NCI-H774 (cell line): ENCODE data around the gene ACTR3C.
A peak's percentile ranks its signal among the peaks of the same experiment; 100 is the strongest.

ENCODE experiments used
- DNase-seq: peaks from one replicate; lab custom pipeline; 2025; lab: John Stamatoyannopoulos, UW

ACTR3C gene

GRCh38 chr7:150358988-150359621 lies 35.8 kb upstream of the ACTR3C start:
- DNase-seq: no peak

GRCh38 chr7:150358433-150358832 lies 35.1 kb upstream of the ACTR3C start:
- DNase-seq: no peak

- DNase-seq: no peak
Measured at GRCh38 chr7:150357771-150358427, 34.6 kb upstream of the ACTR3C start.

GRCh38 chr7:150357270-150357669 lies 33.9 kb upstream of the ACTR3C start:
- DNase-seq: no peak

DNA sequence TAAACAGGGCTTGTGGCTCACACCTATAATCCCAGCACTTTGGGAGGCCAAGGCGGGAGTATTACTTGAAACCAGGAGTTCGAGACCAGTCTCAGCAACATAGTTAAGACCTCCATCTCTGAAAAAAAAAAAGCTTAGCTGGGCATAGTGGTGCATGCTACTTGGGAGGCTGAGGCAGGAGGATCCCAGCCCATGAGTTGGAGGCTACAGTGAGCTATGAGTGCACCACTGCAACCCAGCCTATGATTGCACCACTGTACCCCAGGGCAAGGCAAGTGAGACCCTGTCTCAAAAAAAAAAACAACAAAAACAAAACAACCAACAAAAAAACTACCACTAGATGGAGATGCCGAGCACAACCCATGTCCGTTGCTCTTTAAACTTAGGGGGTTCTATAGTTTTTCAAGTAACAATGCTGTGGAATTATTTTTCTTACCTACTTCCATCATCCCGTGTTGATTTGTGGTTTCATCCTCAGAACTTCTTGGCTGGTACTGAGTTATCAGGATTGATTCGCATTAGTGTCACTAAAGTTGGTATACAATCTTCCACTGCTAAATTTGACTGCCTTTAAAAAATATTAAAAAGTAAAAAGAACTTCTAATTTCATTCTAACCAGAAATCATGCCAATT lies 33.0 kb upstream of the ACTR3C start:
- DNase-seq: peak; percentile 4

DNA sequence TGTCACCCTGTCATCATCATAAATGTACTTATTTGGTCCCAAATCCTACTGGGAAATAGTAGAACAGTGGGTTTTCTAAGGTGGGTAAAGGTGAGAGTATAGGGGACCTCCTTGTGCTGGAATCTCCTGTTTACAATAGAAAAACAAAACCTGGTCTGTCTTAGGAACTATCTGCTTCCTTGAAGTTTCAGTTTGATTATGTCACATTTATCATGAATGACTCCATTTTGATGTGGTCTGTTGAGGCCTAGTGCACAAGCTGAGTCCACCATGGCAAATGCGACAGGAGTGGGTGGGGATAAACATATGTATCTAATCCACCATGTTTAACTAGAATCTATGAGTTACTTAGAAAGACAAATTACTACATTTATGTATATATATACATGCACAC lies 32.3 kb upstream of the ACTR3C start:
- no peak for DNase-seq

GRCh38 chr7:150351587-150352194 lies 28.3 kb upstream of the ACTR3C start:
- DNase-seq: no peak

DNA sequence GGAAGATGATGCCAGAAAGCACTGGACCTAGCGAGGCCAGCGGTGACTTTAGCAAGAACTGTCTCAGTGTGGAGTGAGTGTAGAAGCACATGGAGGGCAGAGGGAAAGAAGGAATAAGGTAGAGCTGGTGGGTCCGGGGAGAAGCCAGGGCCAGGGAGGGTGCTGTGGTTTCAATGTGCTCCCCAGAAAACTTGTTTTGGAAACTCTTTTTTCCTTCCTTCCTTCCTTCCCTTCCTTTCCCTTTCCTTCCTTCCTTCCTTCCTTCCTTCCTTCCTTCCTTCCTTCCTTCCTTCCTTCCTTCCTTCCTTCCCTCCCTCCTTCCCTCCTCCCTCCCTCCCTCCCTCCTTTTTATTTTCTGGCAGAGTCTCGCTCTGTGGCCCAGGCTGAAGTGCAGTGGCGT lies 23.6 kb upstream of the ACTR3C start:
- no peak for DNase-seq

DNA sequence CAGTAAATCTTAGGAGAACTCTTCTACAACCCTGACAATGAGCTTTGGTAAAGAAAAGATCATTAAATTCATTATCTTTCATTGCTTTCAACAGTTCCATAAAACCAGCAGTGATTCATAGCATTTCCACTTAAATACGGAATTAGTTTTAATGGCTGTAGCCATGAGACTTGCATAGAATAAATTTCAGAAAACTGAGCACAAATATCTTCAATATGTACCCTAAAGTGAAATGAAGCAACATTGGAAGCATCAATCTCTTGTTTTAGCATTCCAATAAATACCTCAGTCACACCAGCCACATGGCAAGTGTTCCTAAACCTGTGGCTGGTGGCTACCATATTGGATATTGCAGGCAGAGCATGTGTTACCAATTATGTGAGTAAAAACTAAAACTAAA lies 21.7 kb upstream of the ACTR3C start:
- DNase-seq: no peak

GRCh38 chr7:150344299-150344698 lies 21.0 kb upstream of the ACTR3C start:
- DNase-seq: no peak

- no peak for DNase-seq
Measured at GRCh38 chr7:150343225-150343624, 19.9 kb upstream of the ACTR3C start.

DNA sequence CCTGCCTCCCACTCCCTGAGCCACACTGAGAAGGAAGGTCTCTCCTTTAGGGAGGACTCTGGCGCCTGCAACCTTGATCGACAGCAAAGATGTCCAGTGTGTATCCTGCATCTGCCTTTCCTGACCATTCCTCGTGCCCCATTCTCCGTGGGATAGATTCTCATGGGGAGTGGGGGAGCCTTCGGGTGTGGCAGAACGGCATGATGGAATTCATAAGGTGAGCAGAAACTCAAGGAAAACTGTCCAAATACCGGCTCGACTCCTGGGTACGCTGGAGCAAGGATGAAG lies 18.7 kb upstream of the ACTR3C start:
- DNase-seq: no peak

DNA sequence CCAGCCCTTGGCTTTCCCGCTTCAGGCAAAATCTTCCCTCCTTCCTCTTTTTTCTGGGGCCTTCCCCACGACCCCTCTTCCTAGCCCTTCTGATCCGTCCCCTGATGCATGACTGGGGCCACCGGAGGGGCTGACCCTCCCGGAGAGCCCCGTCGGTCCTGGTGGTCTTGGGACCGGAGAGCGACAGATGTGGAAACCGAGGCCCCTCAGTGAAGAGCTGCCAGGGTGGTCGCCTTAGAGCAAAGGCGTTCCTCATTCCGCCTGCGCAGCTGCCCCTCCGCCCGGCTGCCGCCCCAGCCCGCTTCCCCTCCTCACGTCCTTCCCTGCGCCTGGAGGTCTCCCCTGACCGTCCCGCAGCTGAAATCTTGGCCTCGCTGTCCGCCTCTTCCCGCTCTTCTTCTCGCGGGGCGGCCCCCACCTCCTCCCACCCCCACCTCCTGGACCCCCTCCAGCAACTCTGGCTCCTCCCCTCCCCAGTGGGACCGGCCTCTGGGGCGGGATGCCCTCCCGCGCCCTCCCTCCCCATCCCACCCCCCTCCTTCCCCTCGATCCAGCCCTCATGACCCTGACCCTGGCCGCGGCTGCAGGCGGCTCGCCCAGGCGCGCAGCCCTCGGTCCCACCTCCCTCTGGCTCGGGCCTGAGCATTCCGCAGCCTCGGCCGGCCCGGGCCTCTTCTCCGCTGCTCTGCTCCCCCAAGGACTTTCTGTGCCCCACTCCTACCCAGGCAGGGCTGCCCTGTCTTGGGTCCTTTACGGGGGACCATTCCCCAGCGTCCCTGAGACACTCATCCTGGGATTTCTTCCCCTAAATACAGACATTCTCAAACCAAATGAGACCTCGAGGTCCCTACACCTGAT lies 18.1 kb upstream of the ACTR3C start, which contains the start of gene RARRES2:
Gene RARRES2 (minus strand): TSS at position 367 of the 858 bp plus-strand sequence. CDS start 1,020 bp downstream, outside the sequence.
- DNase-seq: no peak

DNA sequence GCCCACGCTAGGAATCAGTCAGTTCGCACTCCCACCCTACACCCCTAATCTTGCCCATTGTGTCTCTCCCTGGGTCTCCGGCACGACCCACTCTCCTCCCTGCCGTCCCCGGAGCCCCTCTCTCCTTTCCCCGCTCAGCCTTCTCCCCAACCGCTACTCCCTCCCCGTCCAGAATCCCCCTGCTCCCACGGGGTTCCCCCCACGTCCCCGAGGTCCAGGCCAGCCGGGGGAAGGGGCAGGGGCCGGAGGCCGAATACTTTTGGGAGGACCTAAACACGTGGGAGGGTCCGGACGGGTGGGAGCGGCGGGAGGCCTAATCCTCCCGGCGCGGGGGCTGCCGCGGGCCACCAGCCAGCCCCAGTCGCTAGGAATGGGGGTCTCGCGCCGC lies 17.5 kb upstream of the ACTR3C start:
- DNase-seq: no peak

GRCh38 chr7:150340024-150340749 lies 16.8 kb upstream of the ACTR3C start:
- DNase-seq: no peak

DNA sequence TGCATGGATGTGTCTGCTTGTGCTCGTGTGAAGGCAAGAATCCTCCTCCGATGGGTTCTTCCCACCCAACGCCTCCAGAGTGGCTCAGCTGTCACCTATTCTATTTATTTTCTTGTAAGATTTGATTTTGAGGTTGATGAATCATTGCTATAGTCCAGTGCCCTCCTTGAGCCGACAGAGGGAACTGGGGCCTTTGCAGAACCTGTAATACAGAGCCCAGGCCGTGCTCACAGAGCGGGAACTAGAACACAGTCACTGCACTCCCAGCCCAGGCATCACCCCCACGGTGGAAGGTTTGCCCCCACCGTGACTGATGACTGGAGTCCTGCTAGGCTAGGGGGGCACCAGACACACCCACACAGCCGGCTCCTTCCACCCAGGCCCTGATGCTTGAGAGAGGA lies 16.1 kb upstream of the ACTR3C start:
- no peak for DNase-seq

- DNase-seq: no peak
Measured at GRCh38 chr7:150338166-150338829, 15.0 kb upstream of the ACTR3C start.

DNA sequence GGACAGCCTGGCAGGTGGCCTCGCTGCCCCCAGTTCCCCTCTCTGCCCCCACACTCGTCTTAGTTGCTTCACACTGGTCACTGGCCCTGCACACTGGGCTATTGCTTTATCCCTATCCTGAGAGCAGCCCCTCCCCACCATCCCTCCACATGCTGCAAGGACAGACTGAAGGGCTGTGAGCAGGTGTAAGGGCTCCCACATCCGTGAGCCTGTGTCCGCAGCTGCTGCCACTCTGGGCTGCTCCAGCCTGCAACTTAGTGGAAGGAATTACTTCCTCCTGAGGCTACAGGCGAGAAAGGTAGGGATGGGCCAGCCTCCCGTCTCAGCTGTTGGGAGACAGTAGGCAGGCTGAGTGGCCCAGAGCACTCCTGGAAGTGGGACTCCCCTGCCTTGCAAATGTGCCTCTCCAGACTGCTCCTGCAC lies 14.3 kb upstream of the ACTR3C start:
- no peak for DNase-seq

DNA sequence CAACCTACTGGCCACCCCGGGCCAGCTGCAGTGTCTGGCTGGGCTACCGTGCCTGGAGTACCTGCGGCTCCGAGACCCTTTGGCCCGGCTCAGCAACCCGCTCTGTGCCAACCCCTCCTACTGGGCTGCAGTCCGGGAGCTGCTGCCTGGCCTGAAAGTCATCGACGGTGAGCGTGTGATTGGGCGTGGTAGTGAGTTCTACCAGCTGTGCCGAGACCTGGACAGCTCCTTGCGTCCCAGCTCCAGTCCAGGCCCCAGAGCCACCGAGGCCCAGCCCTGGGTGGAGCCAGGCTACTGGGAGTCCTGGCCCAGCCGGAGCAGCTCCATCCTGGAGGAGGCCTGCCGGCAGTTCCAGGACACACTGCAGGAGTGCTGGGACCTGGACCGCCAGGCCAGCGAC lies 13.8 kb upstream of the ACTR3C start:
- no peak for DNase-seq

- DNase-seq: no peak
Measured at GRCh38 chr7:150336746-150337145, 13.4 kb upstream of the ACTR3C start.

GRCh38 chr7:150335774-150336112 lies 12.4 kb upstream of the ACTR3C start:
- DNase-seq: no peak
